Measurements from ENCODE around the gene SRSF5. TPM values are rescaled to one million over a fixed set of nuclear protein-coding genes. Genes with fewer than 3 reads are reported as not detected.

Gene SRSF5
- total RNA-seq, 1 donor from 2014 or later = 126 TPM

DNA sequence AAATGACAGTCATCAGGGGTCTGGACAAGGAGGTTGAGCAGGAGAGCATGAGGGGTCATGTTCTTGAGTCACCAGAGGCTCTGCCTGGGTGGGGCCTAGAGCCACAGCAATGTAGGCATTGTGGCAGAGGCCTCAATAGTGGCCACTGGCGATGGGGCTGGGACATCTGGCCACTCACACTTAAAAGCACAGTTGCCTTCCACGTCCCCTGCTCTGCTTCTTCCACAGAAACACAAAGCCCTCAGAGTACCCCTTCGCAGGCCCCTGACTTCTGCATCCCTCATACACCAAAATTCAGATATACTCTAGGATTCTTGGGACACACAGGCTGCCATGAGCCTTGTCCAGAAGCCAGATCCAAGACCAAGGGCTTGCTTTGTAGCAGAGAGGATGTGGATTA lies 27.8 kb downstream of the SRSF5 start:
- TF ChIP-seq, protein P1, sequence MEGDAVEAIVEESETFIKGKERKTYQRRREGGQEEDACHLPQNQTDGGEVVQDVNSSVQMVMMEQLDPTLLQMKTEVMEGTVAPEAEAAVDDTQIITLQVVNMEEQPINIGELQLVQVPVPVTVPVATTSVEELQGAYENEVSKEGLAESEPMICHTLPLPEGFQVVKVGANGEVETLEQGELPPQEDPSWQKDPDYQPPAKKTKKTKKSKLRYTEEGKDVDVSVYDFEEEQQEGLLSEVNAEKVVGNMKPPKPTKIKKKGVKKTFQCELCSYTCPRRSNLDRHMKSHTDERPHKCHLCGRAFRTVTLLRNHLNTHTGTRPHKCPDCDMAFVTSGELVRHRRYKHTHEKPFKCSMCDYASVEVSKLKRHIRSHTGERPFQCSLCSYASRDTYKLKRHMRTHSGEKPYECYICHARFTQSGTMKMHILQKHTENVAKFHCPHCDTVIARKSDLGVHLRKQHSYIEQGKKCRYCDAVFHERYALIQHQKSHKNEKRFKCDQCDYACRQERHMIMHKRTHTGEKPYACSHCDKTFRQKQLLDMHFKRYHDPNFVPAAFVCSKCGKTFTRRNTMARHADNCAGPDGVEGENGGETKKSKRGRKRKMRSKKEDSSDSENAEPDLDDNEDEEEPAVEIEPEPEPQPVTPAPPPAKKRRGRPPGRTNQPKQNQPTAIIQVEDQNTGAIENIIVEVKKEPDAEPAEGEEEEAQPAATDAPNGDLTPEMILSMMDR (IDR thresholded peaks at IDR 0.05; ENCODE audit: insufficient read depth, low read length, severe bottlenecking) = no peak
- no peak for FAIRE-seq

DNA sequence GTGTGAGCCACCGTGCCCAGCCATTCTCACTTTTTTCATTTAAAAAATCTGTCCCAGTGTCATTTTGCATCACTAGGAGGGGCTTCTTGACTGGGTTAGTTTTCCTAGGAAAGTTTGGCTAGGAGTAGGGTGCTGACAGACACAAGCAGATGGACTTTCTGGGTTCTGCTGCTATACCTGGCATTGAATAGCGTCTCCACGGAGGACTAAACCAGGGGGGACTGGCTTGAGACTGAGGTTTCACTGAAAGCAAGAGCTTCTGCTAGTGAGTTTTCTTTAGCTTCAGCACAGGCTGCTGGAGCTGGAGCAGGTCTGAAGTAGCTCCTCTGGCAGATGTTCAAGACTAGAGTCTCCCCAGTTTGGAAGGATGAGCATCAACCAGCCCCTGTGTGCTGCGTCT lies 28.7 kb downstream of the SRSF5 start:
- DNase-seq (ENCODE audit: low read depth) (no peak), FAIRE-seq (no peak)
- H3K4me3 ChIP-seq (ENCODE audit: low read depth, low read length) = no peak overlapping the region
- H3K36me3 ChIP-seq (ENCODE audit: control insufficient read depth, insufficient read depth, low read length) = no peaks in the 10 kb centered on the region
- TF ChIP-seq, protein P1 (IDR thresholded peaks at IDR 0.05; ENCODE audit: insufficient read depth, low read length, severe bottlenecking) = no peak
- no peaks in the 10 kb centered on the region for H3K27me3 ChIP-seq (ENCODE audit: control insufficient read depth, insufficient read depth, low read length)

More for the DNA sequence above, 27.8 kb downstream of the SRSF5 start:
- H3K4me3 ChIP-seq (ENCODE audit: low read depth, low read length) = no peak overlapping the region
- H3K36me3 ChIP-seq (ENCODE audit: control insufficient read depth, insufficient read depth, low read length) = no peaks in the 10 kb centered on the region
- no peak for DNase-seq (ENCODE audit: low read depth)
- H3K27me3 ChIP-seq (ENCODE audit: control insufficient read depth, insufficient read depth, low read length) = no peaks in the 10 kb centered on the region

DNA sequence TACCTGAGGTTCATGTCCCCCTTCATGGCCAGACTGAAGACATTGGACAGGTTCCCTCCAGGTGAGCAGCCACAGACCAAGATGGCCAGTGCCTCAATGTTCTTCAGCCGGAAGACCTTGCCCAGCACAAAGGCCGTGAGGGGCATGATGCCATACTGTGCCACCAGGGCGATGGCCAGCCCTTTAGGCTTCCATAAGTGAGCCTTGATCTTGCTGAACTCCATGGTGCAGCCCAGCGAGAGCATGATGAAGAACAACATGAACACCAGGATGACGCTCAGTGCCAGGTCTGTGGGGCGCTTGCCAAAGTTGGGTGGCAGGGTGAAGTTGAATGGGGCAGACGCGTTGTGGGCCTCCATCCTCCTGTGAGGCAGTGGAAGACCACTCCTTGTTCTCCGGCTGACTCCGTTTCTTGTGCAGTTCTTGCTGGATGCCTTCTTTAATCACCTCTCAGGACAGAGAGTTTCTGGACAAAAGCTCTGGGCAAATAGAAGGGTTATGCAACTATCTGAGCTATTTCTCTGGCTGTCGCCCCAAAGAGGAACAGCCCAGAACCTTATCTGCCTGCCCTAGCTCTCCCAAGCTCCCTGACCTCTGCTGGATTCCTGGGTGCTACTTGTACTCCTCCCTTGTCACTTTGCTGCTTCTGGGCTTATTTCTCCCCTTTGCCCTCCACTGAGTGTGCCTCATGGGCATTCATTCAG lies 30.0 kb downstream of the SRSF5 start, which contains the start of gene SLC10A1:
Gene SLC10A1 (minus strand): TSS at position 445 of the 704 bp plus-strand sequence. CDS start 86 bp downstream, at position 359.
- H3K27me3 ChIP-seq (ENCODE audit: control insufficient read depth, insufficient read depth, low read length) = no peaks in the 10 kb centered on the region
- H3K36me3 ChIP-seq (ENCODE audit: control insufficient read depth, insufficient read depth, low read length) = no peaks in the 10 kb centered on the region
- H3K4me3 ChIP-seq (ENCODE audit: low read depth, low read length) = no peak within 1 kb of the TSS
- TF ChIP-seq, protein P1 (IDR thresholded peaks at IDR 0.05; ENCODE audit: insufficient read depth, low read length, severe bottlenecking) = no peak
- FAIRE-seq (peak; percentile 77), DNase-seq (ENCODE audit: low read depth) (no peak)

DNA sequence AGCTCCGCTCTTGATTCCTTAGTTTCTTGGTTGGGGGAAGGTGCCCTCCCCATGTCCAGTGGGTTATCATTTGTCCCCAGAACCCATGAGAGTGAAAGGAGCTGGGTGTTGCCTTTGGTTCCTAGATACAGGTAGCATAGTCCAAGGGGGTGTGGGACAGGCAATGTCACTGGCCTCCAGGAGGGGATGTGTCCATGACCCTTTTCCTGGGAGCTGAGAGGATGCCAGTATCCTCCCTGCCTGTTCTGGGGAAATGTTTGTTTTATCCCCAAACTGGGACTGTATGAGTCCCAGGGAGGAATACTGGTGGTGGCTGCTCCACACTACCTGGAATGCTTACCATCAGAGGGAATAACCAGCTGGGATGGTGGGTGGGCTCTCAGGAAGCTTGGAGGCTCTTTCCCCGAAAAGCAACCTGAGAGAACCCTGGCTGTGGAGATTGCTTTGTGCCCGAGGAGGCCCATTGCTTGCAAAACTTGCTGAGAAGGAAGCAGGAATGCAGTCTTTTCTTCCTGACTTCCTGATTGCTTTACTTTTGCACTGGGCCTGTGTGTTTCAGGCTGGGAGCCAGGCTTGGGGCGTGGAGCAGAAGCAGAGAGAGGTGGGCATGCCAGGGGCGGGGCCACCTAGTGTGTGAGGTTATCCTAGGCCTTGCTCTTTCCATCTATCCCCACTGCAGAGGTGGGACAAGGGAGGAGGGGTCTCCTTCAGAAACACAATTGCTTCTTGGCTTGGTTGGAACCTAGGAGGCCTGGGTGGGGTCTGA lies 30.8 kb downstream of the SRSF5 start:
- TF ChIP-seq, protein P1 (IDR thresholded peaks at IDR 0.05; ENCODE audit: insufficient read depth, low read length, severe bottlenecking) = no peak
- FAIRE-seq (peak; percentile 79), DNase-seq (ENCODE audit: low read depth) (no peak)
- no peak overlapping the region for H3K4me3 ChIP-seq (ENCODE audit: low read depth, low read length)
- no peaks in the 10 kb centered on the region for H3K27me3 ChIP-seq (ENCODE audit: control insufficient read depth, insufficient read depth, low read length)
- no peaks in the 10 kb centered on the region for H3K36me3 ChIP-seq (ENCODE audit: control insufficient read depth, insufficient read depth, low read length)

DNA sequence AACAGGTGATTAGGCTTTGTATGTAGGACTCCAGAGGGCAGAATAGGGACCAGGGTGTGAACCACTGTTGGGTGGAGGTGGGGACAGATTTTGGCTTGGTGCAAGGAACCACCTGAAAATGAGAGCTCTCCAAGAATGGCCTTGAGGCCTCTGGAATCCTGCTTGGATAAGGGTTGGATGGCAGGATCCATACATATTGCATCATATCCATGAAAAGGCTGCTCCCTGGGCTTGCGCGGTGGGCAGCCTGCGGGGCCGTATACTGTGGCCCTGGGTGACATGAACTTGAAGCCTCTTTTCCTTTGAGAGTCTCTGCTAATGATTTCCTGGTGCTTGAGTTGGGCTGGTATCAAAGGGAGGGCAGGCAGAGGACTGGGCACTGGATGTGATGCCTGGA lies 31.4 kb downstream of the SRSF5 start:
- FAIRE-seq = no peak
- H3K4me3 ChIP-seq (ENCODE audit: low read depth, low read length) = no peak overlapping the region

More for the DNA sequence above, 31.4 kb downstream of the SRSF5 start:
- Histone ChIP-seq H3K36me3 (ENCODE audit: control insufficient read depth, insufficient read depth, low read length) (no peaks in the 10 kb centered on the region), H3K27me3 (ENCODE audit: control insufficient read depth, insufficient read depth, low read length) (no peaks in the 10 kb centered on the region)
- TF ChIP-seq, protein P1 (IDR thresholded peaks at IDR 0.05; ENCODE audit: insufficient read depth, low read length, severe bottlenecking) = no peak
- DNase-seq (ENCODE audit: low read depth) = no peak
